ENCODE measurements around the gene R3HDM2. TPM values are rescaled to one million over a fixed set of nuclear protein-coding genes. Genes with fewer than 3 reads are reported as not detected.

R3HDM2 gene
- total RNA-seq, 1 donor from 2014 or later, result 17.1 TPM

GRCh38 chr12:57250541-57250940, 180.3 kb downstream of the R3HDM2 start:
- no peak for FAIRE-seq
- DNase-seq (ENCODE audit: low spot score in 2 of 2), result no peak

- no peak for DNase-seq (ENCODE audit: low spot score in 2 of 2)
- FAIRE-seq, result no peak
Observed at GRCh38 chr12:57248934-57249742, 181.7 kb downstream of the R3HDM2 start.

- FAIRE-seq (no peak), DNase-seq (ENCODE audit: low spot score in 2 of 2) (no peak)
Observed at GRCh38 chr12:57247041-57247440, 183.8 kb downstream of the R3HDM2 start.

GRCh38 chr12:57244312-57244696, 186.5 kb downstream of the R3HDM2 start:
- no peak for FAIRE-seq
- no peak for DNase-seq (ENCODE audit: low spot score in 2 of 2)

- DNase-seq (ENCODE audit: low spot score in 2 of 2) (peak in 1 of 2 donors; percentile 75), FAIRE-seq (no peak)
Observed at GRCh38 chr12:57243521-57244311, 187.1 kb downstream of the R3HDM2 start.

- DNase-seq (ENCODE audit: low spot score in 2 of 2) (no peak), FAIRE-seq (no peak)
Observed at GRCh38 chr12:57242691-57243454, 188.0 kb downstream of the R3HDM2 start.

GRCh38 chr12:57242329-57242690, 188.5 kb downstream of the R3HDM2 start:
- FAIRE-seq, result no peak
- no peak for DNase-seq (ENCODE audit: low spot score in 2 of 2)

- DNase-seq (ENCODE audit: low spot score in 2 of 2) (no peak), FAIRE-seq (no peak)
Observed at GRCh38 chr12:57241402-57242310, 189.2 kb downstream of the R3HDM2 start.

GRCh38 chr12:57240926-57241401, 189.9 kb downstream of the R3HDM2 start:
- no peak for DNase-seq (ENCODE audit: low spot score in 2 of 2)
- no peak for FAIRE-seq

GRCh38 chr12:57240066-57240921, 190.5 kb downstream of the R3HDM2 start:
- DNase-seq (ENCODE audit: low spot score in 2 of 2), result no peak
- no peak for FAIRE-seq

- FAIRE-seq (no peak), DNase-seq (ENCODE audit: low spot score in 2 of 2) (no peak)
Observed at GRCh38 chr12:57239587-57240065, 191.2 kb downstream of the R3HDM2 start.

GRCh38 chr12:57238854-57239554, 191.8 kb downstream of the R3HDM2 start:
- DNase-seq (ENCODE audit: low spot score in 2 of 2) (peak; percentile 92 to 98), FAIRE-seq (no peak)

- FAIRE-seq (no peak), DNase-seq (ENCODE audit: low spot score in 2 of 2) (no peak)
Observed at GRCh38 chr12:57237932-57238853, 192.7 kb downstream of the R3HDM2 start.

GRCh38 chr12:57237596-57237931, 193.3 kb downstream of the R3HDM2 start:
- FAIRE-seq (no peak), DNase-seq (ENCODE audit: low spot score in 2 of 2) (no peak)

- no peak for FAIRE-seq
- no peak for DNase-seq (ENCODE audit: low spot score in 2 of 2)
Observed at GRCh38 chr12:57236925-57237595, 193.8 kb downstream of the R3HDM2 start.

- DNase-seq (ENCODE audit: low spot score in 2 of 2), result no peak
- no peak for FAIRE-seq
Observed at GRCh38 chr12:57236201-57236924, 194.5 kb downstream of the R3HDM2 start.

Data from frontal cortex (tissue), 4 donors.